CD14-positive monocyte (primary cell): ENCODE results near the gene SPANXN4. TPM values are rescaled to one million over a fixed set of nuclear protein-coding genes. Genes with fewer than 3 reads are reported as not detected.

ENCODE experiments used
- DNase-seq, 3 donors: peaks; one replicate each; pipeline ENCODE4 v3.0.0-alpha.2; 2011 to 2022
- H2AFZ ChIP-seq: 2 replicates; pipeline ENCODE4 v1.6.0; 2012; ENCODE audit warnings: mild to moderate bottlenecking, low read depth, low read length, inconsistent platforms; ENCODE audit not compliant: insufficient read depth, poor library complexity, severe bottlenecking
- H3K27ac ChIP-seq, 2 donors: 1 replicate in 1 of 2; 2 replicates in 1 of 2; pipeline ENCODE4 v1.5.1; 2012 to 2013; ENCODE audit warnings: low read length in 2 of 2, control low read depth in 1 of 2, inconsistent platforms in 1 of 2, low read depth in 1 of 2, mild to moderate bottlenecking in 1 of 2
- H3K27me3 ChIP-seq, 2 donors: one replicate each; pipeline versions ENCODE4 v1.6.0 to v1.6.1; 2011 to 2013; ENCODE audit warnings: low read length in 2 of 2; ENCODE audit not compliant: control insufficient read depth in 2 of 2, insufficient read depth in 2 of 2
- H3K36me3 ChIP-seq, 2 donors: replicated peaks in 1 of 2; 1 replicate in 1 of 2; 2 replicates in 1 of 2; pipeline versions ENCODE4 v1.5.1 to v1.6.1; 2012 to 2013; ENCODE audit warnings: low read length in 2 of 2, control low read depth in 1 of 2, inconsistent platforms in 1 of 2, mild to moderate bottlenecking in 1 of 2; ENCODE audit not compliant: insufficient read depth in 2 of 2, control insufficient read depth in 1 of 2
- H3K4me1 ChIP-seq, 2 donors: 1 replicate in 1 of 2; 2 replicates in 1 of 2; pipeline versions ENCODE4 v1.5.1 to v1.6.1; 2012 to 2013; ENCODE audit warnings: low read length in 2 of 2, control low read depth in 1 of 2, inconsistent platforms in 1 of 2, mild to moderate bottlenecking in 1 of 2, moderate library complexity in 1 of 2; ENCODE audit not compliant: insufficient read depth in 2 of 2, control insufficient read depth in 1 of 2
- H3K4me2 ChIP-seq: replicated peaks from 2 replicates; pipeline ENCODE3; 2012; ENCODE audit warnings: low read length, moderate library complexity, mild to moderate bottlenecking; ENCODE audit not compliant: poor library complexity, severe bottlenecking; ENCODE audit errors: extremely low read depth
- H3K4me3 ChIP-seq, 3 experiments: fragments of 200-600 bp in 1 of 3; sonication (generic) in 1 of 3; replicated peaks in 1 of 3; 1 replicate in 2 of 3; 2 replicates in 1 of 3; pipeline ENCODE4 v1.5.1; 2011 to 2013; ENCODE audit warnings: low read length in 3 of 3, mild to moderate bottlenecking in 3 of 3, control low read depth in 2 of 3, low read depth in 2 of 3, inconsistent platforms in 1 of 3, moderate library complexity in 1 of 3
- H3K79me2 ChIP-seq: 2 replicates; pipeline ENCODE4 v1.6.0; 2012; ENCODE audit warnings: mild to moderate bottlenecking, control low read depth, inconsistent platforms, low read length, moderate library complexity; ENCODE audit not compliant: insufficient read depth
- H3K9ac ChIP-seq: 2 replicates; pipeline ENCODE4 v1.6.0; 2017; ENCODE audit warnings: low read length, mild to moderate bottlenecking; ENCODE audit not compliant: insufficient read depth, poor library complexity, severe bottlenecking
- H3K9me3 ChIP-seq, 2 donors: replicated peaks in 1 of 2; 1 replicate in 1 of 2; 2 replicates in 1 of 2; pipeline versions ENCODE4 v1.5.1 to v1.6.1; 2012 to 2013; ENCODE audit warnings: low read length in 2 of 2, control low read depth in 1 of 2; ENCODE audit not compliant: control insufficient read depth in 1 of 2, insufficient read depth in 1 of 2
- H4K20me1 ChIP-seq: 2 replicates; pipeline ENCODE4 v1.6.0; 2012; ENCODE audit warnings: mild to moderate bottlenecking, low read length, control low read depth, moderate library complexity; ENCODE audit not compliant: insufficient read depth
- H3K27ac Mint-ChIP-seq, 7 donors: one replicate each; pipeline ENCODE4 v1.8.0; 2020; ENCODE audit warnings: mild to moderate bottlenecking in 7 of 7, mixed read lengths in 7 of 7, moderate library complexity in 6 of 7, inconsistent platforms in 2 of 7
- H3K27me3 Mint-ChIP-seq, 3 donors: one replicate each; pipeline ENCODE4 v1.8.0; 2021 to 2022; ENCODE audit warnings: low read depth in 3 of 3, mild to moderate bottlenecking in 3 of 3, mixed read lengths in 3 of 3, moderate library complexity in 3 of 3, inconsistent platforms in 1 of 3
- H3K36me3 Mint-ChIP-seq, 2 donors: one replicate each; pipeline ENCODE4 v1.8.0; 2020; ENCODE audit warnings: mixed read lengths in 2 of 2, inconsistent platforms in 1 of 2, mild to moderate bottlenecking in 1 of 2
- H3K4me1 Mint-ChIP-seq: one replicate; pipeline ENCODE4 v1.8.0; 2020; ENCODE audit warnings: mild to moderate bottlenecking, mixed read lengths
- H3K4me3 Mint-ChIP-seq, 2 donors: one replicate each; pipeline ENCODE4 v1.8.0; 2020; ENCODE audit warnings: mild to moderate bottlenecking in 2 of 2, mixed read lengths in 2 of 2, moderate library complexity in 1 of 2
- H3K9me3 Mint-ChIP-seq, 7 donors: one replicate each; pipeline ENCODE4 v1.8.0; 2020 to 2022; ENCODE audit warnings: mixed read lengths in 7 of 7, mild to moderate bottlenecking in 6 of 7, moderate library complexity in 6 of 7, inconsistent platforms in 2 of 7
- WGBS: methylation state at CpG from one replicate; pipeline ENCODE4 v1.1.5; 2013; ENCODE audit warnings: missing lambda C conversion rate; ENCODE audit not compliant: insufficient coverage; 5-methylcytosine and 5-hydroxymethylcytosine counted together
- intact Hi-C, 2 donors: fragments of 100-400 bp; cut with micrococcal nuclease; formaldehyde crosslinking; loops; one replicate each; pipeline versions ENCODE4 v1.15.0 to v1.15.1; 2023
- polyA minus RNA-seq: library from RNA; depleted of rRNA, polyadenylated mRNA; stranded (reverse); fragments of >200 nt; gene quantifications from 2 replicates; pipeline ENCODE4 v1.2.3, GENCODE V29; 2012
- polyA plus RNA-seq, 3 donors: library from polyadenylated mRNA; depleted of rRNA in 1 of 3; unstranded in 2 of 3; stranded (reverse) in 1 of 3; fragments of 300-500 nt in 2 of 3; fragments of >200 nt in 1 of 3; fragmentation: Illumina TruSeq in 2 of 3; gene quantifications; 1 replicate in 2 of 3; 2 replicates in 1 of 3; pipeline ENCODE4 v1.2.3, GENCODE V29; 2012 to 2021
- total RNA-seq, 12 experiments: library from RNA in 1 of 12; stranded (reverse) in 1 of 12; fragments of 120-200 nt in 1 of 12; gene quantifications; one replicate each; pipeline ENCODE4 v1.2.4 and lab custom pipeline; 2013 to 2026; ENCODE audit warnings: mixed read lengths in 6 of 12, inconsistent platforms in 1 of 12
- TF ChIP-seq, protein P1 (sequence below): fragments of 200-600 bp; IDR thresholded peaks from one replicate; pipeline ENCODE4 v1.8.0; 2022; ENCODE audit warnings: antibody characterized with exemption, mild to moderate bottlenecking

SPANXN4 gene, protein sequence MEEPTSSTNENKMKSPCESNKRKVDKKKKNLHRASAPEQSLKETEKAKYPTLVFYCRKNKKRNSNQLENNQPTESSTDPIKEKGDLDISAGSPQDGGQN
- total RNA-seq (2013) = not detected
- not detected for polyA plus RNA-seq
- not detected in 2 replicates for polyA minus RNA-seq
- 0 to 0.30 (median 0) reads per million in 11 experiments for total RNA-seq (lab: John Stamatoyannopoulos, UW)

DNA sequence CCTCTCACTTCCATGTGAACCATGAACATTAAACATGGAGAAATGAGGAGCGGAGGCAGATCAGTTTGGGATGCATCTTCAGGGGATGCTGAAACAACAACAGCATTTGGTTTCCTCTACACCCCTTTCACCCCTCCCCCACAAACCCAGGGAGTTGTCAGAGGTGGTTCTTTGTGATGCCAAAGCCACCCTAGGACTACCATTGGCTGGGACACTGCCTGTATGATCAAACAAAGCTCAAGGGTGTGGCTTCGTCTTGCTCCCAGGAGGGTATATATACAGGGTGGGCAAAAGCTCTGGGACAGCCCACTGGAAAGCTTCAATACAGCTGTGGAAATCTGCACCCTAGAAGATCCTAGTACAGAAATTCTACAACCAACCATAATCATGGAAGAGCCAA lies at the start of gene SPANXN4:
Gene SPANXN4 (plus strand): TSS at position 301 of the 400 bp plus-strand sequence. CDS start 87 bp downstream, at position 388.
- H3K27ac ChIP-seq = no peak within 1 kb of the TSS
- intact Hi-C loops = no loop called here
- no peaks in the 10 kb centered on the region for H3K27me3 ChIP-seq
- no peak within 1 kb of the TSS for H3K4me3 ChIP-seq
- no peaks in the 10 kb centered on the region for H4K20me1 ChIP-seq
- TF ChIP-seq, protein P1, sequence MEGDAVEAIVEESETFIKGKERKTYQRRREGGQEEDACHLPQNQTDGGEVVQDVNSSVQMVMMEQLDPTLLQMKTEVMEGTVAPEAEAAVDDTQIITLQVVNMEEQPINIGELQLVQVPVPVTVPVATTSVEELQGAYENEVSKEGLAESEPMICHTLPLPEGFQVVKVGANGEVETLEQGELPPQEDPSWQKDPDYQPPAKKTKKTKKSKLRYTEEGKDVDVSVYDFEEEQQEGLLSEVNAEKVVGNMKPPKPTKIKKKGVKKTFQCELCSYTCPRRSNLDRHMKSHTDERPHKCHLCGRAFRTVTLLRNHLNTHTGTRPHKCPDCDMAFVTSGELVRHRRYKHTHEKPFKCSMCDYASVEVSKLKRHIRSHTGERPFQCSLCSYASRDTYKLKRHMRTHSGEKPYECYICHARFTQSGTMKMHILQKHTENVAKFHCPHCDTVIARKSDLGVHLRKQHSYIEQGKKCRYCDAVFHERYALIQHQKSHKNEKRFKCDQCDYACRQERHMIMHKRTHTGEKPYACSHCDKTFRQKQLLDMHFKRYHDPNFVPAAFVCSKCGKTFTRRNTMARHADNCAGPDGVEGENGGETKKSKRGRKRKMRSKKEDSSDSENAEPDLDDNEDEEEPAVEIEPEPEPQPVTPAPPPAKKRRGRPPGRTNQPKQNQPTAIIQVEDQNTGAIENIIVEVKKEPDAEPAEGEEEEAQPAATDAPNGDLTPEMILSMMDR = no peak
- WGBS = no CpG with 5 or more reads among the region's 2 CpGs
- no peaks in the 10 kb centered on the region for H3K36me3 Mint-ChIP-seq
- no peaks in the 10 kb centered on the region for H3K4me1 Mint-ChIP-seq
- peaks cover 0 to 3% (median 0%) of the 10 kb centered on the region in 3 donors for H3K27me3 Mint-ChIP-seq
- no peaks in the 10 kb centered on the region for H3K36me3 ChIP-seq
- H3K9me3 ChIP-seq = peaks cover 0 to 17% of the 10 kb centered on the region in 2 donors
- no peaks in the 10 kb centered on the region for H3K79me2 ChIP-seq
- no peak within 1 kb of the TSS for H3K9ac ChIP-seq
- H3K4me3 Mint-ChIP-seq = no peak within 1 kb of the TSS
- no peak for DNase-seq
- peaks cover 0 to 7% (median 3%) of the 10 kb centered on the region in 7 donors for H3K9me3 Mint-ChIP-seq
- no peak within 1 kb of the TSS for H3K27ac Mint-ChIP-seq
- no peak within 1 kb of the TSS for H2AFZ ChIP-seq
- no peak within 1 kb of the TSS for H3K4me2 ChIP-seq
- no peaks in the 10 kb centered on the region for H3K4me1 ChIP-seq

DNA sequence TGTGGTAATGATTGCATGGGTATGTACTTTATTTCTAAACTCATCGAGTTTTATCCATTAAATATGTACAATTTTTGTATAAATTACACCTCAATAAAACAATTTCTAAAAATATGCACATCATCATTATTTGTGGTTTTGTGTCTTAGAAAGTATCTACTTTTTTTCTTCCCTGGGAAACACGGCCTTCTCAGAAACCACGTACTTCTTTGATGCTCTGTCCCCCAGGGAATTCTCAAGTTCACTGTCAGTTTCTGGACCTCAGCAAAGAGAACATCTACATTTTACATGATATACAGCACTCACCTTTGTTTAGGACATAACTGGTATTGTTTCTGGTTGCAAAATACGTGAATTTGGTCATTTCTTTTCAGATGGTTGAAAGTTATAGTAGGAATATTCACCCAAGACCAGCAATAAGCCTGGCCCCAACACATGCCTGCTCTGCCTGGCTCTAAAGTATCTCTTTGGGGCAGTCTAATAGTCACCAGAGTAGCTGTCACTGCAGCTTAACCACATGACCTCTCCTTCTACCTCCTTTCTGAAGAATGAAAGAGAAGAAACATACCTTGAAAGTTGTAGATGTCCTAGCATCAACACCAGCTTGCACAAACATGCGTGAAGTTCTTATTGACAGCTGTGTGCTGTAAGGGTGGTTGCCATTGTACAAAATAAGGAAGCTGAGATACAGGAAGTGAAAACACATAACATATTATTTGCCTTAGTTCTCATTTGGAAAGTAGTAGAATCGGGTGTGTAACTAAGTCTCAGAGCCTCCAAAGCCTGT lies 48.4 kb upstream of the SPANXN4 start:
- Histone ChIP-seq H3K4me3 (no peak overlapping the region), H3K36me3 (no peaks in the 10 kb centered on the region), H3K4me2 (no peak overlapping the region), H3K9ac (no peak overlapping the region), H3K9me3 (peaks cover 0 to 2% of the 10 kb centered on the region in 2 donors), H2AFZ (no peak overlapping the region), H3K27me3 (no peaks in the 10 kb centered on the region), H3K27ac (no peak overlapping the region), H3K4me1 (no peaks in the 10 kb centered on the region), H3K79me2 (no peaks in the 10 kb centered on the region), H4K20me1 (no peaks in the 10 kb centered on the region)
- Mint-ChIP-seq H3K4me3 (no peak overlapping the region), H3K36me3 (no peaks in the 10 kb centered on the region), H3K4me1 (no peaks in the 10 kb centered on the region), H3K9me3 (peaks cover 0 to 4% (median 2%) of the 10 kb centered on the region in 7 donors), H3K27ac (no peak overlapping the region), H3K27me3 (no peaks in the 10 kb centered on the region)
- TF ChIP-seq, protein P1 = no peak
- no peak for DNase-seq
- no CpG with 5 or more reads among the region's 6 CpGs for WGBS
- intact Hi-C loops = no loop called here
